Measurements from ENCODE around the gene NPL. TPM values are rescaled to one million over a fixed set of nuclear protein-coding genes. Genes with fewer than 3 reads are reported as not detected.

The NPL gene
- 2.1 TPM for total RNA-seq

- no peaks in the 10 kb centered on the region for H3K27me3 ChIP-seq
- DNase-seq (ENCODE audit: low spot score in 2 of 2): peak; percentile 36 to 90
- no peaks in the 10 kb centered on the region for H3K9me3 ChIP-seq
- peak within 1 kb of the TSS; percentile 61 to 62 for H3K4me3 ChIP-seq
- peaks cover 0 to 3% of the 10 kb centered on the region in 2 donors for H3K4me1 ChIP-seq
- TF ChIP-seq CTCF (IDR thresholded peaks at IDR 0.05): no peak
- intact Hi-C loops (cut with DNase I): loop anchor here (1.0 to 5.0 kb wide), 2 partner anchors 50 to 397 kb away; partner anchors contain the start of genes DHX9 and GLUL
- H3K36me3 ChIP-seq: no peaks in the 10 kb centered on the region
- H3K27ac ChIP-seq: peak within 1 kb of the TSS; percentile 16 to 48
These were observed at the start of gene NPL for GRCh38 chr1:182789138-182790076. Gene NPL, plus strand, starts transcription at chr1:182789773. Its CDS starts 4,599 bp downstream, at chr1:182794372.

GRCh38 chr1:182740120-182740519 is 49.5 kb upstream of the NPL start:
- H3K27ac ChIP-seq: no peak overlapping the region
- H3K27me3 ChIP-seq: no peaks in the 10 kb centered on the region
- no peak overlapping the region for H3K4me3 ChIP-seq
- DNase-seq (ENCODE audit: low spot score in 2 of 2): no peak
- TF ChIP-seq CTCF (IDR thresholded peaks at IDR 0.05): no peak
- no peaks in the 10 kb centered on the region for H3K36me3 ChIP-seq
- intact Hi-C loops (cut with DNase I): no loop called here
- no peaks in the 10 kb centered on the region for H3K4me1 ChIP-seq
- H3K9me3 ChIP-seq: no peaks in the 10 kb centered on the region

- intact Hi-C loops (cut with DNase I): no loop called here
- TF ChIP-seq CTCF (IDR thresholded peaks at IDR 0.05): no peak
These were observed 46.8 kb upstream of the NPL start for GRCh38 chr1:182742780-182743179.

GRCh38 chr1:182752077-182752988 is 37.2 kb upstream of the NPL start:
- Histone ChIP-seq H3K9me3 (no peaks in the 10 kb centered on the region), H3K27ac (no peak overlapping the region), H3K27me3 (no peaks in the 10 kb centered on the region), H3K36me3 (no peaks in the 10 kb centered on the region), H3K4me3 (no peak overlapping the region), H3K4me1 (no peaks in the 10 kb centered on the region)
- intact Hi-C loops (cut with DNase I): no loop called here
- DNase-seq (ENCODE audit: low spot score in 2 of 2): no peak
- TF ChIP-seq CTCF (IDR thresholded peaks at IDR 0.05): no peak

More at GRCh38 chr1:182742780-182743179, 46.8 kb upstream of the NPL start:
- Histone ChIP-seq H3K9me3 (no peaks in the 10 kb centered on the region), H3K36me3 (no peaks in the 10 kb centered on the region), H3K27ac (no peak overlapping the region), H3K27me3 (no peaks in the 10 kb centered on the region), H3K4me3 (no peak overlapping the region), H3K4me1 (no peaks in the 10 kb centered on the region)
- DNase-seq (ENCODE audit: low spot score in 2 of 2): no peak

- Histone ChIP-seq H3K27ac (no peak overlapping the region), H3K4me3 (no peak overlapping the region), H3K27me3 (no peaks in the 10 kb centered on the region), H3K4me1 (no peaks in the 10 kb centered on the region), H3K36me3 (no peaks in the 10 kb centered on the region), H3K9me3 (no peaks in the 10 kb centered on the region)
- no peak for DNase-seq (ENCODE audit: low spot score in 2 of 2)
- intact Hi-C loops (cut with DNase I): no loop called here
- no peak for TF ChIP-seq CTCF (IDR thresholded peaks at IDR 0.05)
These were observed 35.5 kb upstream of the NPL start for GRCh38 chr1:182754087-182754486.

All from ascending aorta (tissue), 2 donors.